Epithelial cell of esophagus (primary cell): Measurements from ENCODE around the gene ARHGAP15.

ENCODE experiments used
- DNase-seq: peaks from one replicate; pipeline ENCODE4 v3.0.0; 2010; ENCODE audit warnings: low read depth
- H3K4me3 ChIP-seq: 2 replicates; pipeline ENCODE4 v1.5.1; 2011; ENCODE audit warnings: mild to moderate bottlenecking, low read length, control low read depth
- CTCF ChIP-seq: IDR thresholded peaks from 2 replicates; pipeline ENCODE4 v1.5.1; 2011; ENCODE audit warnings: low read depth, mild to moderate bottlenecking, low read length, control low read depth, inconsistent platforms; ENCODE audit not compliant: insufficient read depth; ENCODE audit errors: missing control alignments

ARHGAP15 gene

GRCh38 chr2:143522699-143523098, 393.5 kb downstream of the ARHGAP15 start:
- H3K4me3 ChIP-seq = no peak overlapping the region
- DNase-seq = no peak
- no peak for TF ChIP-seq CTCF

- H3K4me3 ChIP-seq = no peak overlapping the region
- no peak for DNase-seq
- TF ChIP-seq CTCF = no peak
These were observed 394.9 kb downstream of the ARHGAP15 start for GRCh38 chr2:143524119-143524553.

GRCh38 chr2:143524559-143525401, 395.6 kb downstream of the ARHGAP15 start:
- no peak for DNase-seq
- TF ChIP-seq CTCF = no peak
- no peak overlapping the region for H3K4me3 ChIP-seq

GRCh38 chr2:143525402-143525860, 396.2 kb downstream of the ARHGAP15 start:
- H3K4me3 ChIP-seq = no peak overlapping the region
- no peak for DNase-seq
- TF ChIP-seq CTCF = no peak

GRCh38 chr2:143526498-143526897, 397.3 kb downstream of the ARHGAP15 start:
- no peak for TF ChIP-seq CTCF
- no peak overlapping the region for H3K4me3 ChIP-seq
- DNase-seq = no peak

GRCh38 chr2:143528021-143528420, 398.8 kb downstream of the ARHGAP15 start:
- no peak for DNase-seq
- H3K4me3 ChIP-seq = no peak overlapping the region
- TF ChIP-seq CTCF = no peak
